T-helper 17 cell (primary cell): Measurements from ENCODE around the gene CD300LB. TPM values are rescaled to one million over a fixed set of nuclear protein-coding genes. Genes with fewer than 3 reads are reported as not detected.
"Not testable (repeated sequence)": the region's sequence is repeated elsewhere in the genome, so short reads cannot be mapped to it uniquely, and the experiment has no call there.

Experiments
- ATAC-seq: fragments of 150-1000 bp; cut with Tn5 transposase; 2 replicates; pipeline ENCODE4 v1.10.0; 2021; ENCODE audit warnings: mild to moderate bottlenecking, moderate library complexity
- DNase-seq, 3 donors: peaks; one replicate each; pipeline versions ENCODE4 v3.0.0 to v3.0.0-alpha.2; 2020 to 2021
- H3K9me3 ChIP-seq: one replicate; pipeline ENCODE4 v1.7.0; 2013; ENCODE audit warnings: low read length, mild to moderate bottlenecking; ENCODE audit not compliant: control insufficient read depth, poor library complexity, severe bottlenecking
- H3K27ac Mint-ChIP-seq: one replicate; pipeline ENCODE4 v1.8.0; 2022; ENCODE audit warnings: mild to moderate bottlenecking, moderate library complexity, mixed read lengths
- H3K27me3 Mint-ChIP-seq: one replicate; pipeline ENCODE4 v1.8.0; 2022; ENCODE audit warnings: mixed read lengths
- H3K36me3 Mint-ChIP-seq: one replicate; pipeline ENCODE4 v1.8.0; 2022; ENCODE audit warnings: low read depth, mixed read lengths
- H3K4me1 Mint-ChIP-seq: one replicate; pipeline ENCODE4 v1.8.0; 2022; ENCODE audit warnings: mild to moderate bottlenecking, mixed read lengths
- H3K4me3 Mint-ChIP-seq: one replicate; pipeline ENCODE4 v1.8.0; 2022; ENCODE audit warnings: mild to moderate bottlenecking, moderate library complexity, mixed read lengths
- total RNA-seq, 4 donors: library from RNA in 2 of 4; stranded (reverse) in 2 of 4; gene quantifications; one replicate each; pipeline ENCODE4 v1.2.3 and lab custom pipeline; 2022 to 2026

The CD300LB gene
- total RNA-seq, 2 donors from 2014 or later, result 0.34 to 1.4 TPM

- Mint-ChIP-seq H3K36me3 (peaks cover 3% of the 10 kb centered on the region), H3K27me3 (peaks cover 80% of the 10 kb centered on the region), H3K4me3 (no peak overlapping the region), H3K4me1 (peaks cover 6% of the 10 kb centered on the region), H3K27ac (no peak overlapping the region)
- DNase-seq (no peak), ATAC-seq (no peak)
- H3K9me3 ChIP-seq, result no peaks in the 10 kb centered on the region
Measured at GRCh38 chr17:74527756-74528155, 3.5 kb downstream of the CD300LB start.

- H3K4me3 Mint-ChIP-seq, result no peak overlapping the region
- no peak for ATAC-seq
- H3K36me3 Mint-ChIP-seq, result peaks cover 3% of the 10 kb centered on the region
- H3K27ac Mint-ChIP-seq, result no peak overlapping the region
- H3K4me1 Mint-ChIP-seq, result peaks cover 6% of the 10 kb centered on the region
- no peaks in the 10 kb centered on the region for H3K9me3 ChIP-seq
- peaks cover 80% of the 10 kb centered on the region for H3K27me3 Mint-ChIP-seq
- DNase-seq, result no peak
Measured at GRCh38 chr17:74527081-74527480, 4.2 kb downstream of the CD300LB start.

GRCh38 chr17:74526681-74527080, 4.6 kb downstream of the CD300LB start:
- no peak for DNase-seq
- Mint-ChIP-seq H3K4me3 (no peak overlapping the region), H3K36me3 (peaks cover 3% of the 10 kb centered on the region), H3K4me1 (peaks cover 6% of the 10 kb centered on the region), H3K27me3 (peaks cover 76% of the 10 kb centered on the region), H3K27ac (no peak overlapping the region)
- H3K9me3 ChIP-seq, result no peaks in the 10 kb centered on the region
- no peak for ATAC-seq

- DNase-seq, result no peak
- no peak for ATAC-seq
- peaks cover 3% of the 10 kb centered on the region for H3K4me1 Mint-ChIP-seq
Measured at GRCh38 chr17:74525781-74526288, 5.4 kb downstream of the CD300LB start.

GRCh38 chr17:74525465-74525725, 5.9 kb downstream of the CD300LB start:
- ATAC-seq (no peak), DNase-seq (no peak)
- H3K4me3 Mint-ChIP-seq, result no peak overlapping the region
- H3K4me1 Mint-ChIP-seq, result peaks cover 3% of the 10 kb centered on the region
- no peak overlapping the region for H3K27ac Mint-ChIP-seq
- H3K9me3 ChIP-seq, result no peaks in the 10 kb centered on the region
- peaks cover 76% of the 10 kb centered on the region for H3K27me3 Mint-ChIP-seq
- H3K36me3 Mint-ChIP-seq, result peaks cover 2% of the 10 kb centered on the region

More at GRCh38 chr17:74525781-74526288, 5.4 kb downstream of the CD300LB start:
- Mint-ChIP-seq H3K27ac (no peak overlapping the region), H3K4me3 (no peak overlapping the region), H3K27me3 (peaks cover 76% of the 10 kb centered on the region), H3K36me3 (peaks cover 3% of the 10 kb centered on the region)
- no peaks in the 10 kb centered on the region for H3K9me3 ChIP-seq

- H3K4me3 Mint-ChIP-seq, result no peak overlapping the region
- ATAC-seq (no peak), DNase-seq (no peak)
- H3K27me3 Mint-ChIP-seq, result peaks cover 75% of the 10 kb centered on the region
- no peaks in the 10 kb centered on the region for H3K36me3 Mint-ChIP-seq
- no peak overlapping the region for H3K27ac Mint-ChIP-seq
- peaks cover 3% of the 10 kb centered on the region for H3K4me1 Mint-ChIP-seq
- H3K9me3 ChIP-seq, result no peaks in the 10 kb centered on the region
Measured at GRCh38 chr17:74524653-74525464, 6.4 kb downstream of the CD300LB start.

GRCh38 chr17:74523308-74523707, 8.0 kb downstream of the CD300LB start:
- H3K27me3 Mint-ChIP-seq, result peaks cover 73% of the 10 kb centered on the region

GRCh38 chr17:74522381-74523105, 8.7 kb downstream of the CD300LB start:
- Mint-ChIP-seq H3K27me3 (peaks cover 71% of the 10 kb centered on the region), H3K4me3 (no peak overlapping the region), H3K4me1 (no peaks in the 10 kb centered on the region), H3K36me3 (no peaks in the 10 kb centered on the region), H3K27ac (no peak overlapping the region)
- ATAC-seq, result no peak
- H3K9me3 ChIP-seq, result no peaks in the 10 kb centered on the region
- no peak for DNase-seq

More at GRCh38 chr17:74523308-74523707, 8.0 kb downstream of the CD300LB start:
- H3K27ac Mint-ChIP-seq, result no peak overlapping the region
- H3K4me3 Mint-ChIP-seq, result no peak overlapping the region
- no peak for DNase-seq
- H3K4me1 Mint-ChIP-seq, result no peaks in the 10 kb centered on the region
- ATAC-seq, result no peak
- H3K36me3 Mint-ChIP-seq, result no peaks in the 10 kb centered on the region
- H3K9me3 ChIP-seq, result no peaks in the 10 kb centered on the region

GRCh38 chr17:74521701-74522201, 9.5 kb downstream of the CD300LB start:
- Mint-ChIP-seq H3K27ac (no peak overlapping the region), H3K4me1 (no peaks in the 10 kb centered on the region), H3K36me3 (no peaks in the 10 kb centered on the region), H3K27me3 (peaks cover 67% of the 10 kb centered on the region), H3K4me3 (no peak overlapping the region)
- ATAC-seq, result peak; percentile 20
- DNase-seq, result no peak
- no peaks in the 10 kb centered on the region for H3K9me3 ChIP-seq

- H3K9me3 ChIP-seq, result no peaks in the 10 kb centered on the region
- DNase-seq (no peak), ATAC-seq (no peak)
- no peak overlapping the region for H3K4me3 Mint-ChIP-seq
- peak overlapping the region; percentile 14 for H3K27ac Mint-ChIP-seq
- no peaks in the 10 kb centered on the region for H3K4me1 Mint-ChIP-seq
- H3K27me3 Mint-ChIP-seq, result peaks cover 62% of the 10 kb centered on the region
- H3K36me3 Mint-ChIP-seq, result no peaks in the 10 kb centered on the region
Measured at GRCh38 chr17:74520790-74521480, 10.3 kb downstream of the CD300LB start.

- no peaks in the 10 kb centered on the region for H3K4me1 Mint-ChIP-seq
- ATAC-seq (peak; percentile 41), DNase-seq (no peak)
- H3K27ac Mint-ChIP-seq, result no peak overlapping the region
- H3K36me3 Mint-ChIP-seq, result no peaks in the 10 kb centered on the region
- H3K27me3 Mint-ChIP-seq, result peaks cover 58% of the 10 kb centered on the region
- no peaks in the 10 kb centered on the region for H3K9me3 ChIP-seq
- no peak overlapping the region for H3K4me3 Mint-ChIP-seq
Measured at GRCh38 chr17:74520016-74520434, 11.2 kb downstream of the CD300LB start.

GRCh38 chr17:74518413-74518981, 12.8 kb downstream of the CD300LB start:
- not testable (repeated sequence) for H3K27ac Mint-ChIP-seq, H3K9me3 ChIP-seq, H3K36me3 Mint-ChIP-seq, ATAC-seq, DNase-seq, H3K4me1 Mint-ChIP-seq, H3K4me3 Mint-ChIP-seq
- H3K27me3 Mint-ChIP-seq, result peaks cover 42% of the 10 kb centered on the region
